NCI-H82 (cell line): ENCODE measurements around the gene SPATA21.

Experiments
- DNase-seq: peaks from one replicate; lab custom pipeline; 2025; lab: John Stamatoyannopoulos, UW

Gene SPATA21

DNA sequence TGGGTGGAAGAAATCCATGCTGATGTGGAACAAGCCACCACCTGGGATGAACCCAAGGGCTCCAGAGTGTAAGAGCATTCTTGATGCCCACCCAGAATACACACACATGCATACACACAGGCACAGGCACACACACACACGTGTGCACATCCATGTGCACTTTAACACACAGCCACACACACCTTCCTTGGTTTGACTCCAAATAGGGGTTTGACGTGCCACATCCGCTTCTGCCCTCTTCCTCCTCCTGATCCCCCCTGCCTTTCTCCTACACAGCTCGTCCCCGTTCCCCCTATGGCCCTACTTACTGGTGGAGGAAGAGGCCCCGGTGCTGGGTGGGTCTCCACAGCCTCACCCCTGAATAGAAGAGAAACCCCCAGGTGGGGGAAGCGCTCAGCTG lies 16.0 kb downstream of the SPATA21 start:
- DNase-seq, result no peak

- no peak for DNase-seq
Observed at GRCh38 chr1:16420424-16421118, 16.7 kb downstream of the SPATA21 start.

GRCh38 chr1:16418823-16419425 lies 18.3 kb downstream of the SPATA21 start:
- DNase-seq, result no peak

- no peak for DNase-seq
Observed at GRCh38 chr1:16413191-16413590, 24.0 kb downstream of the SPATA21 start.

- DNase-seq, result no peak
Observed at GRCh38 chr1:16410803-16411202, 26.4 kb downstream of the SPATA21 start.

- no peak for DNase-seq
Observed at GRCh38 chr1:16409536-16410152, 27.6 kb downstream of the SPATA21 start.

GRCh38 chr1:16406868-16407267 lies 30.4 kb downstream of the SPATA21 start:
- DNase-seq, result no peak

- DNase-seq, result no peak
Observed at GRCh38 chr1:16405441-16405840, 31.8 kb downstream of the SPATA21 start.

DNA sequence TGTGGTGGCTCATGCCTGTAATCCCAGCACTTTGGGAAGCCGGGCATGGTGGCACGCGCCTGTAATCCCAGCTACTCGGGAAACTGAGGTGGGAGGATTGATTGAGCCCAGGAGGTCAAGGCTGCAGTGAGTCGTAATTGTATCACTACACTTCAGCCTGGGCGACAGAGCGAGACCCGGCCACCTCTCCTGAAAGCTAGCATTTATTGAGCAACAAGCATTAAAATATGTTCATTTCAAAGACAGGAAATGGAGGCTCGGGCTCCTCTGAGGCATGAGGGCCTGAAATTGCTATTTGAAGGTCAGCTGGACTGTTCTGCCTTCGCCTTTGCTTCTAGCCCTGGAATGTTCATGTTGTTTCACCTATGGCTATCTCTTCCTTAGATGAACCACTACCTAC lies 34.5 kb downstream of the SPATA21 start:
- no peak for DNase-seq

DNA sequence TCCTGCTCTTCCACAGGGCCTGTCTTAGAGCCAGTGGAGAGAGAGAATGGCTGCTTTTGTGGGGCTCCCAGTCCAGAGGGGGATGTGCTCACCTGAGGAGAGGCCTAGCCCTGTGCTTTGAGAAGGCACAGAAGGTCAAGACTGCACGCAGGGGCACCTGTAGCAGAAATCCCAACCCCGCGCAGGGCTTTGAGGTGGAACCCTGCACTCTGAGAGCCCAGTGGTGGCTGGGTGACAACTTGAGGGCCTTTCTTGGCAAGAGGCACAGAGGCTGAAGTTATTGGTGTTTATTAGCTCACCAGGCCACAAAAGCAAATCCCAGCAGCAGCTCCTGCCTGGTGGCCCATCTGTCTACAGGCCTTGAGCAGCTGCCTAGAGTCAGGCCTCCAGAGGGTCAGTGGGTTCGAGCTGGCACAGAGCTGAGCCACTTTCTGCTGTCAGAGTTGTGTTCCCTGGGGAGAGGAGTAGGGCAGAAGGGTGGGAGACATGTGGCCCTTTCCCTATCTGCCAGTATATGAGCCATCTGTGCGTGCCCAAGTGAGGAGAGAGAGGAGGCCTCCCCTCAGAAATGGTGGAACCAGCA lies 38.8 kb downstream of the SPATA21 start:
- peak; percentile 55 for DNase-seq

DNA sequence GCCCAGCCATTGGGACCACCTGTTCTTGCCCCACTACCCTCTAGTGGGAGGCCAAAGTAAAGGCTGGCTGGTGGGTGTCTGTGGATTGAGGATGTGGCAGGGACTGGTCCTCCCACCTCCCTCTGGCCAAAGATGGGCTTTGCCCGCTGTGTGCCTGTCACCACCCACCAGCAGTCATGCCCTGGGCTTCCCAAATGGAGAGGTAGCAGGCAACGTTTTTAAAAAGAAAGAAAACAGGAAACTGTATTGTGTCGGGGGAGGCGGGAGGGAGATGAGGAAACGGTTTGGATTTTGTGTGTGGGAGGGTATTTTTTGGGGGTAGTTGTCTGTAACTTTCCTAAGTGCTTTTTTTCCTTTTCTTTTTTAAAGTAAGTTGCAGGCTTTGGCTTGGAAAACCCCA lies 40.1 kb downstream of the SPATA21 start:
- no peak for DNase-seq

DNA sequence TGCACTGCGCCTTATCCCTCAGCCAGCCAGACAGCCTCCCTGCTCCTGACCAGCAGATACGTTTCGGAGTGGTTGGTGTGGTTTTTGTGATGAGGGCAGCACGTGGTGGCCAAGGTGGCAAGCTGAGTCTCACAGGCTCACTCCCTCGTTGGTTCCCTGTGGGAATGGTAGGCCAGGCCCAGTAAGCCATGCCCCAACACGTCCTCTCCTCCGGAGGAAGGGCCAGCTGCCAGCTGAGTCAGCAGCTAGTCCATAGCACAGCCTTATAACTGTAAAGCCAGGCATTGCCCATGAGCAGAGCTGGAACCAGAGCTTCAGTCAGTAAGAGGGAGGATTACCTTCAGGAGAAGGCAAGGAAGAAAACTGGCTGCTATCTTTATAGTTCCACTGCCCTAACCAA lies 40.6 kb downstream of the SPATA21 start:
- DNase-seq, result no peak

- DNase-seq, result no peak
Observed at GRCh38 chr1:16394977-16395376, 42.2 kb downstream of the SPATA21 start.

DNA sequence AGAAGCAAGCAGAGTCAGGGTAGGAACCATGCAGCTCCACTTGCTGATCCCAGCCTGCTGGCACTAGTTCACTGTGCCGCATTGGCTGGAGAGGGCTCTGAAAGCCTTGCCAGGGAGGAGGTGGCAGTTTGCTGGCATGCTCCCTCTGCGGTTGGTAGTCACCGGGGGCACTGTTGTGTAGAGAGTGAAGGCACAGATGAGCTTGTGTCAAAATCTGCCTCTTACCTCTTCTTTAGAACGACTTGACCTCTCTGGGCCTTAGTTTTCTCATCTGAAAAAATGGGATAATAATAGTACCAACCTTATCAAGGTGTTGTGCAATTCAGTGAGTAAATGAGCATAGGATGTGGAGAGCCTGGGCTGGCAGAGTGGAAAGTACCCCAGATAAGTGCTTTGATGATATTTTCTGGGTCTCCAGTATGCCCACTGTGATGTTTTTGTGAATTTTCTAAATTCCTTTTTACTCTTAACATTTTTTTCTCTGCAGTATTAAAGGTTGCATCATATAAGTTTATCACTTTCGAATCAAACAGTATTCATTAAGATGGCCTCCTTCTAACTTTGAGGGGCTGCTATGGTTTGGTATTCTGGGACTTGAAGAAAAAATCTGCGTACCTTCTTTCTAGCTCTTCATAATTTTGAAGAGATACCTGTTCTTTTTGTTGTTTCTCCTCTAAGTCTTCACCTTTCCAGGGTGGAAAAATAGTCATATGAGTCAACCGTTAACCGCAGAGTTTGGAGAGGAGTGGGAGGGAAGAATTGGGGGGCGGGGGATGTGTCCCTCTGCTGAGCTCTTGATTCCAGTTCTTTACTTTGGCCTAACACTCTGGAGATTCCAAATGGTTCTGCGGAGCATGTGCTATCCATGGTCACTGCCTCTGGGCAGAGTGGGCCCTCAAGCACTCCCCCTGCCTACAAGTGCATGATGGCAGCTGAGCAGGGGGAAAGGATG lies 43.4 kb downstream of the SPATA21 start:
- no peak for DNase-seq

GRCh38 chr1:16392740-16393569 lies 44.3 kb downstream of the SPATA21 start:
- DNase-seq, result no peak

- no peak for DNase-seq
Observed at GRCh38 chr1:16391411-16391810, 45.8 kb downstream of the SPATA21 start.

GRCh38 chr1:16387201-16388188 lies 49.7 kb downstream of the SPATA21 start:
- no peak for DNase-seq

DNA sequence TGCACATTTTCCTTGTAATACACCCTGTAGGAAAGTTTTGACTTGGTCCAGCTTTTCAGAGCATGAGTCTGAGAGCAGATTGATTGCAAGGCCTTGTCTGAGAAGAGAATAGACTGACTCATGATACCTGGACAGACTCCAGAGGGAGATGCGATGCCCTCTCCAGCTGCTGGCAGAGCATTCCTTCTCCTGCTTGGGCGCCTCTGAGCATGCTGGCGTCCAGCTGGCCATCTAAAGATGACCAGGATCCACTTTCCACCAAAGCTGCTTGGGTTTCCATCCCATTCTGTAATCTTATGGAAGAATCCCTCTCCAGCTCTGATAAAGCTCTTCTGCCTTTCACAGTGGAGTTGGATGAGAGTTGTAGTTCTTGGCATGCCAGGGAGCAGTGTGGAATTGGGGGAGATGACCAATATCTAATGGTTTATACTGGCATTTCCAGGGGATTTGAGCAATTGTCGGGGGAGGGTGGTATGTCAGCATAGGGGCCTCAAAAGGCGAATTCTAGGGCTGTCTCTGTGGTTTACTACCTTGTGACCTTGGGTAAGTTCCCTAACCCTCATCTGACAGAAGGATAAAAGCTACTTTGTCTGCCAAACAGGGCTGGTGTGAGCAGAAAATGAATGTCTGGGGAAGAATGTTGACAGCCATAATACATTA lies 50.6 kb downstream of the SPATA21 start:
- no peak for DNase-seq
